GM23338 (cell line): ENCODE results near the gene MIER2.

ENCODE experiments used
- CREB1 ChIP-seq: fragments of 250-450 bp; sonication (Bioruptor Pico); IDR thresholded peaks from 2 replicates; pipeline ENCODE4 v1.5.0; 2020; ENCODE audit warnings: low read depth, mild to moderate bottlenecking, moderate library complexity
- CTCF ChIP-seq, 2 experiments: fragments of 200-600 bp in 1 of 2; sonication (generic) in 1 of 2; conservative IDR thresholded peaks; 2 replicates each; pipeline versions ENCODE4 v1.5.1 to v1.6.1; 2016 to 2017; ENCODE audit warnings: antibody characterized with exemption in 2 of 2, low read depth in 2 of 2, mild to moderate bottlenecking in 2 of 2, moderate library complexity in 1 of 2
- EZH2 ChIP-seq: fragments of 200-600 bp; sonication (generic); IDR thresholded peaks from one replicate; pipeline ENCODE4 v1.8.0; 2017; ENCODE audit warnings: antibody characterized with exemption, mild to moderate bottlenecking, low read depth; ENCODE audit not compliant: unreplicated experiment
- EZH2phosphoT487 ChIP-seq: fragments of 200-600 bp; sonication (generic); IDR thresholded peaks from one replicate; pipeline ENCODE4 v1.8.1; 2018; ENCODE audit warnings: antibody characterized with exemption; ENCODE audit not compliant: unreplicated experiment
- JUNB ChIP-seq: IDR thresholded peaks from one replicate; pipeline ENCODE4 v1.6.1; 2016; ENCODE audit warnings: antibody characterized with exemption; ENCODE audit not compliant: unreplicated experiment
- POLR2AphosphoS5 ChIP-seq: IDR thresholded peaks from 2 replicates; pipeline ENCODE4 v1.6.1; 2016; ENCODE audit warnings: antibody characterized with exemption, low read depth
- REST ChIP-seq: IDR thresholded peaks from one replicate; pipeline ENCODE4 v1.6.1; 2018; ENCODE audit warnings: antibody characterized with exemption; ENCODE audit not compliant: unreplicated experiment

- TF ChIP-seq CTCF (conservative IDR thresholded peaks at IDR 0.05; ENCODE audit: low read depth in 2 of 2), result no peak
- no peak for TF ChIP-seq JUNB
- no peak for TF ChIP-seq POLR2AphosphoS5
- TF ChIP-seq EZH2, result no peak
- TF ChIP-seq REST, result no peak
- no peak for TF ChIP-seq CREB1
- no peak for TF ChIP-seq EZH2phosphoT487
These were observed 44.1 kb upstream of the MIER2 start for GRCh38 chr19:388691-389090.
